Body of pancreas (tissue), 4 donors: ENCODE data around the gene CCL22.

Source experiments
- POLR2A ChIP-seq, 3 donors: fragments of 450-650 bp; IDR thresholded peaks; one replicate each; pipeline ENCODE4 v1.6.1; 2016; ENCODE audit warnings: antibody characterized with exemption in 3 of 3, mild to moderate bottlenecking in 2 of 3
- TF ChIP-seq, protein P1 (sequence below), 7 experiments: fragments of 450-650 bp in 4 of 7; fragments of 200-600 bp in 3 of 7; sonication (generic) in 3 of 7; IDR thresholded peaks; one replicate each; pipeline ENCODE4 v1.5.1; 2016 to 2019; ENCODE audit warnings: antibody characterized with exemption in 7 of 7

DNA sequence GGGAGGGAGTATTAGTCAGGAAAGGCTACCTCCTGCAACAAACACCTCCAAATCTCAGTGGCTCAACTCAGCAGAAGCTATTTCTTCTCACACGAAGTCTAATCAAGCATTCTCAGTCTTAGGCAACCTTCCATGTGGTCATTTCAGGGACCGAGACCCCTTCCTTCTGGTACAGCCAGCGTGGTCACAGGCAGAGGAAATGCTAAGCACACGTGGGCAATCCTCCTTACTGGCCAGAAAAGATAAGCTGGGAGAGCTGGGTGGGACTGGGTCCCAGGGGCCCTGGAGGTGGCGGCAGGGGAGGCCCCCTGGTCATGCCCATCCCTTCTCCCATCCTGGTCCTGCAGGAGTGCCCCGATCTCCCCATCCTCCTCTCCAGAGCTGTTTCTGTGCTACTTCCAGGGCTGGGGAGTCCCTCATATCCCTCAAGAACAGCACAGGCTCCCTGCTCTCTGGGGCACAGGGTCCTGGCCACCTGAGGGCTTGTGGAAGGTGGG is 8.0 kb downstream of the CCL22 start:
- TF ChIP-seq, protein P1, sequence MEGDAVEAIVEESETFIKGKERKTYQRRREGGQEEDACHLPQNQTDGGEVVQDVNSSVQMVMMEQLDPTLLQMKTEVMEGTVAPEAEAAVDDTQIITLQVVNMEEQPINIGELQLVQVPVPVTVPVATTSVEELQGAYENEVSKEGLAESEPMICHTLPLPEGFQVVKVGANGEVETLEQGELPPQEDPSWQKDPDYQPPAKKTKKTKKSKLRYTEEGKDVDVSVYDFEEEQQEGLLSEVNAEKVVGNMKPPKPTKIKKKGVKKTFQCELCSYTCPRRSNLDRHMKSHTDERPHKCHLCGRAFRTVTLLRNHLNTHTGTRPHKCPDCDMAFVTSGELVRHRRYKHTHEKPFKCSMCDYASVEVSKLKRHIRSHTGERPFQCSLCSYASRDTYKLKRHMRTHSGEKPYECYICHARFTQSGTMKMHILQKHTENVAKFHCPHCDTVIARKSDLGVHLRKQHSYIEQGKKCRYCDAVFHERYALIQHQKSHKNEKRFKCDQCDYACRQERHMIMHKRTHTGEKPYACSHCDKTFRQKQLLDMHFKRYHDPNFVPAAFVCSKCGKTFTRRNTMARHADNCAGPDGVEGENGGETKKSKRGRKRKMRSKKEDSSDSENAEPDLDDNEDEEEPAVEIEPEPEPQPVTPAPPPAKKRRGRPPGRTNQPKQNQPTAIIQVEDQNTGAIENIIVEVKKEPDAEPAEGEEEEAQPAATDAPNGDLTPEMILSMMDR (IDR thresholded peaks at IDR 0.05), result no peak
- no peak for TF ChIP-seq POLR2A (IDR thresholded peaks at IDR 0.05)
